SK-MEL-5 (cell line): ENCODE data around the gene ANKRD13D. TPM values are rescaled to one million over a fixed set of nuclear protein-coding genes. Genes with fewer than 3 reads are reported as not detected.
A peak's percentile ranks its signal among the peaks of the same experiment; 100 is the strongest.
"Not testable (repeated sequence)": the region's sequence is repeated elsewhere in the genome, so short reads cannot be mapped to it uniquely, and the experiment has no call there.

Experiments
- DNase-seq: peaks from one replicate; pipeline ENCODE4 v3.0.0-alpha.2; 2016; ENCODE audit warnings: low read depth, low spot score
- in situ Hi-C: cut with HindIII; loops from 2 replicates; pipeline ENCODE4 v1.10.0; 2016; ENCODE audit warnings: low sequenced_read_pairs, high pct_unique_total_duplicates, low pct_unique_long_range_greater_than_20kb
- total RNA-seq: library from RNA; depleted of rRNA; stranded (reverse); fragments of >200 nt; shearing (Covaris generic); gene quantifications from 2 replicates; pipeline ENCODE4 v1.2.3, GENCODE V29; 2014

Gene ANKRD13D
- total RNA-seq, 1 experiment from 2014 or later, result 16.9 TPM

DNA sequence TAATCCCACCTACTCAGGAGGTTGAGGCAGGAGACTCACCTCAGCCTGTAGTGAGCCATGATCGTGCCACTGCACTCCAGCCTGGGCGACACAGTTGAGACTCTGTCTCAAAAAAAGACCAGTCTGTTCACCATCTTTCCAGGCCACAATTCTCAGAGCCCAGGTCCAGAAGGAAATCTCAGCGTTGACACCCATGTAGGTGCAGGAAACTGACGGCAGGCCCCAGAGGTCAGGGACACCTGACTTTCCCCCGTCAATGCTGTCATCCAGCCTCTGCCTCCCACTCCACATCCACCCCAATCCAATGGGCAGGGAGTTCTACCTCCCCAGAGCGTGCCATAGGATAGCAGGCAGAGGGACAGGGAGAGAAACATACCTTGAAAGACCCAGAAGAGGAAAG is 28.7 kb upstream of the ANKRD13D start:
- in situ Hi-C loops, result no loop called here

GRCh38 chr11:67260885-67261639 is 28.0 kb upstream of the ANKRD13D start:
- in situ Hi-C loops, result not testable (repeated sequence)
- peak; percentile 31 for DNase-seq

More for the DNA sequence above, 28.7 kb upstream of the ANKRD13D start:
- DNase-seq, result no peak

DNA sequence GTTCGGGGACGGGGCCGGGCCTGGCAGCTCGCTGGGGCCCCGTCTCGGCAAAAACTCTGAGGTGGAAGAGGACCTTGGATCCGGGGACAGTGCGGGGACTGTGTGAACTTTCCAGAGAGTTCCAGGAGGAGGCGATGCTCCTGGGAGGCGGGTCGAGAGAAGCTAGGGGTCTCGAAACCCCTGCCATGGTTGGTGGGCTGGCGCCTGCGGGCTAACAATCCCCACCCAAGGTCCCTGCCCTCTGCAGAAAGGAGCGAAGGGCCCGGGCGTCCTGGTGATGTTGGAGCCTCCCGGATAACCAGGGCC is 27.5 kb upstream of the ANKRD13D start:
- in situ Hi-C loops, result no loop called here
- DNase-seq, result no peak

DNA sequence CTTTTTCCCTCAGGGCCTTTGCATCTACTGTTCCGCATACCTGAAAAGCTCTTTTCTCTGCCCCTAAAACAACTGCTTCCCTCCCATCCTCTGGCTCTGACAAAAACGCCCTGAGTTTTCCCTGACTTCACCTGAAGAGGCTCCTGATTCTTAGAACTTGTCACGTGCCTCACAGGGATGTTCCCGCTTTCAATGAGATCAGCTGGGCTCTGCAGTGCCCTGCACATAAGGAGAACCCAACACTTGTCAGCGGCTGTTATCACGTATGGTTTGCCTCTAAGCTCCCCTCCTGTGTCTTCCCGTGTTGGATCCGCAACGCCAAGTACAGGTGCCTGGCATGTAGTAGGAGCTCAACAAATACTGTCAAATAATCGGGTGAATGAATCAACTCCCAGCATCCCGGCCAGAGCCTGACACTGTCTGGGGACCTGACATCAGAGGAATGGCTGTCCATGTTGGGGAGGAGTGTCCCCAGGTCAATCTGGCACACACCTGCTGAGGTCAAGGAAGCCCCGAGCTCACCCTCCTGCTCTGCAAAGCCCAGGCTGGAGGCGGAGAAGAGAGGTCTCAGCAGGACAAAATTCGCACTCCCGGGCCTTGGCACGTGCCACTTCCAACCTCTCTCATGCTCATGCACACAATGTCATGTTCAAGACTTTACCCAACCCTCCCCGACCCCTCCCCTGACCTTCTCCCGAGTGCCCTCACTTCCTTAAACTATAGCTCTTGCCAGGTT is 27.0 kb upstream of the ANKRD13D start:
- DNase-seq, result no peak
- in situ Hi-C loops, result no loop called here

GRCh38 chr11:67262731-67263675 is 26.1 kb upstream of the ANKRD13D start:
- peak; percentile 75 for DNase-seq
- in situ Hi-C loops, result no loop called here

DNA sequence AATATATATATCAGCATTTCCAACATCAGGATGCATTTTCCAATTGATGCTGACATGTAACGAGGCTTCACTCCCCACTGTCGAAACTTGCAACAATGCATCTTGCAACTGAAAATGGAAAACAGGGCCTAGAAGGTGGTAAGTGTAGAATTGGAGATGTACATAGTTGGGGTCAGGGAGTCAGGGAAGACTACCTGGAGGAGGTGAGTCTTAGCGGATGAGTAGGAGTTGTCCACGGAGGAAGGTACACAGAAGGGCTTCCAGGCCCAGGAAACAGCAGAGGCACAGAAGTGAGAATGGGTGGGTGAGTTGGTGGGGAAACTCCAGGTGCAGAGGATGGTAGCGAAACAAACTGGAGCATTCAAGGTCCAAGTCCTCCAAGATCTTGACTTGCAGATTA is 24.8 kb upstream of the ANKRD13D start:
- DNase-seq, result no peak
- in situ Hi-C loops, result no loop called here

DNA sequence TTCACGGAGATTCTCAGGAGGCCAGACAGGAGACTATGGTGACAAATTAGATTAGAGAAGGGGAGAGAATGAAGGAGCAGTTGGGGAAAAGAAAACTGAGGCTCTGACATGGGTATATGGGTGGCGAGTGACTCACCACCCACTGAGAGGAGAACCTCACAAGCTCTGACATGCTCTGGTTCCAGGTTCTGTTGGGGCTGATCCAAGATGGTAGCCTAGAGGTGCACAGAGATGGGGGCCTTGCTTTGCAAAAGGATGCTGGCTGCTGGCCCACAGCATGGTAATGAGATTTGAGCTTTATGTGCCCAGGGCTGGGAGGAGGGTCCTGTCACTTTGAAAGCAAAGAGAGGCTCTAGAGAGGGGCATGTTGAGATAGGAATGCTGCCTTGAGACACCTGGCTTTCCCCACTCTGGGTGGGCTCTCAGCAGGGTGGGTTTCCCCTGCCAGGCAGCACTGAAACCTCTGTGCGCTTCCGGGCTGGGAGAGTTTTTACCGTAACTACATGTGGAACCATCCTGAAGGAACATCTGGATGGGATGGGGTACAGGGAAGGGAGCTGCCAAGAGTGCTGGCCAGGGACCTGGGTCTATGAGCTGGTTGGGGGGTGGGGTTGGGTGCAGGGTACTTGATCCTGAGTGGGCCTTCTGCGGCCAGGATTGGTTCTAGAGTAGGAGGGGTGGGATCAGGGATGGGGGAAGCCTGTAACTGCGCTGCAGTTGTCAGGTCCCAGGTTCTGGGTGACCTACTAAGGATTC is 24.0 kb upstream of the ANKRD13D start:
- in situ Hi-C loops, result no loop called here

GRCh38 chr11:67265633-67266448 is 23.3 kb upstream of the ANKRD13D start:
- peak; percentile 58 for DNase-seq

More for the DNA sequence above, 24.0 kb upstream of the ANKRD13D start:
- no peak for DNase-seq

GRCh38 chr11:67266449-67267187 is 22.5 kb upstream of the ANKRD13D start, which contains the start of gene GRK2:
GRK2 (plus strand) TSS chr11:67266473; CDS start chr11:67266700, 227 bp downstream.
- DNase-seq, result no peak

More at GRCh38 chr11:67265633-67266448, 23.3 kb upstream of the ANKRD13D start:
- in situ Hi-C loops, result no loop called here

GRCh38 chr11:67267188-67268080 is 21.7 kb upstream of the ANKRD13D start:
- in situ Hi-C loops, result no loop called here
- DNase-seq, result no peak

More at GRCh38 chr11:67266449-67267187, 22.5 kb upstream of the ANKRD13D start, which contains the start of gene GRK2:
- in situ Hi-C loops, result no loop called here

- DNase-seq, result no peak
- in situ Hi-C loops, result no loop called here
Observed at GRCh38 chr11:67268081-67268961, 20.8 kb upstream of the ANKRD13D start.

DNA sequence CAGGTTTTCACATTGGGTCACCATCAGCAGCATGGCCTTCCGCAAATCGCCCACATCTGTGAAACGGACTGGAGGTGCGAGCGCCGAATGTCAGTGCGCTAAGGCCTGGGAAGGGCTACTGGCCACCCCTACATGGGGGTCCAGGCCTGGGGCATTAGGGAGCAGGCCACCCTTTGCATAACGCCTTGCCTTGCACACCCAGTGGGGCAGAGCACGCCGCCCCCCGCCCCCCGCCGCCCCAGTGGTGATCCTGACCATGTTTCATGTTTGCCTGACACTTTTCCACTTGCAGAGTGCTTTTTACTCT is 20.2 kb upstream of the ANKRD13D start:
- in situ Hi-C loops, result no loop called here

GRCh38 chr11:67269401-67270255 is 19.5 kb upstream of the ANKRD13D start:
- in situ Hi-C loops, result no loop called here
- no peak for DNase-seq

More for the DNA sequence above, 20.2 kb upstream of the ANKRD13D start:
- DNase-seq, result no peak
